Measurements from ENCODE around the gene FUCA1.

DNA sequence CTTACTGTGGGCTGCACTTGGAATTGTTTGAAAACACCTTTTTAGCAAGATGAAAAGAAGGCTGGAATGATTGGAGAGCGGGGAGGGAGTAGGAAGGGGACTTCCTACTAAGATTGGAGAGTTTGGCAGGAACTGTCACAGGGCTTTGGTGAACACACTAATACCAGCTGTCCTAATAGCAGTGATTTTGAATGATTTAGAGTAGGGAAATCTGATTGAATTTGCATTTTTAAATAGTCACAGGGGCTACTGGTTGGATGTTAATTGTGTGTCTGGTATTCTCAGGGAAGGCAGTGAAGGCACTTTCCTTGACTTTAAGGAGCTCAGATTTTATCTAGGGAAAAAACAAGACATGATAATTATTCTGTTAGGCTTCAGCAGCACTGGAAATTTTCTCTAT is 40.4 kb downstream of the FUCA1 start:
- TF ChIP-seq, protein P1, sequence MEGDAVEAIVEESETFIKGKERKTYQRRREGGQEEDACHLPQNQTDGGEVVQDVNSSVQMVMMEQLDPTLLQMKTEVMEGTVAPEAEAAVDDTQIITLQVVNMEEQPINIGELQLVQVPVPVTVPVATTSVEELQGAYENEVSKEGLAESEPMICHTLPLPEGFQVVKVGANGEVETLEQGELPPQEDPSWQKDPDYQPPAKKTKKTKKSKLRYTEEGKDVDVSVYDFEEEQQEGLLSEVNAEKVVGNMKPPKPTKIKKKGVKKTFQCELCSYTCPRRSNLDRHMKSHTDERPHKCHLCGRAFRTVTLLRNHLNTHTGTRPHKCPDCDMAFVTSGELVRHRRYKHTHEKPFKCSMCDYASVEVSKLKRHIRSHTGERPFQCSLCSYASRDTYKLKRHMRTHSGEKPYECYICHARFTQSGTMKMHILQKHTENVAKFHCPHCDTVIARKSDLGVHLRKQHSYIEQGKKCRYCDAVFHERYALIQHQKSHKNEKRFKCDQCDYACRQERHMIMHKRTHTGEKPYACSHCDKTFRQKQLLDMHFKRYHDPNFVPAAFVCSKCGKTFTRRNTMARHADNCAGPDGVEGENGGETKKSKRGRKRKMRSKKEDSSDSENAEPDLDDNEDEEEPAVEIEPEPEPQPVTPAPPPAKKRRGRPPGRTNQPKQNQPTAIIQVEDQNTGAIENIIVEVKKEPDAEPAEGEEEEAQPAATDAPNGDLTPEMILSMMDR (IDR thresholded peaks at IDR 0.05) = no peak
- TF ChIP-seq EZH2phosphoT487 (IDR thresholded peaks at IDR 0.05) = no peak

All from neural progenitor cell (in vitro differentiated cells).